K562 (cell line): ENCODE data around the gene CYP24A1. TPM values are rescaled to one million over a fixed set of nuclear protein-coding genes. Genes with fewer than 3 reads are reported as not detected.

ENCODE experiments used
- ATAC-seq: fragments of 200-7000 bp; cut with Tn5 transposase; 3 replicates; pipeline ENCODE4 v1.9.1; 2020; ENCODE audit warnings: moderate library complexity
- BruUV-seq: library from RNA; stranded (reverse); fragments of 400-500 nt; replicated peaks from 2 replicates; lab custom pipeline; 2021; lab: Mats Ljungman, UMichigan
- CTCF ChIA-PET: fragments of 300-600 bp; formaldehyde crosslinking; extraction: SDS; loops from one replicate; lab custom pipeline; 2021; ENCODE audit warnings: low intra/inter-chr PET ratio; lab: Yijun Ruan, JAX
- POLR2A ChIA-PET: fragments of 300-600, 350-650 bp; sonication (Branson Sonifier 250); formaldehyde crosslinking; extraction: SDS; loops from one replicate; lab custom pipeline; 2021; ENCODE audit warnings: antibody characterized with exemption, inconsistent platforms; lab: Yijun Ruan, JAX
- DNase-seq, 4 experiments: peaks; one replicate each; pipeline versions ENCODE4 v3.0.0 to v3.0.0-alpha.2; 2011 to 2018; ENCODE audit warnings: low spot score in 3 of 4, mixed read lengths in 3 of 4; ENCODE audit errors: extremely low read depth in 1 of 4
- FAIRE-seq: peaks from 2 replicates; lab custom pipeline; 2011; peaks lifted over from hg19 to GRCh38; lab: Jason Lieb, UNC
- H2AFZ ChIP-seq: 2 replicates; pipeline ENCODE4 v1.6.0; 2011; ENCODE audit warnings: low read depth, low read length, control low read depth, inconsistent platforms
- H3K27ac ChIP-seq: fragments of 200-600 bp; 3 replicates; pipeline ENCODE4 v1.8.0; 2011; ENCODE audit warnings: low read depth, mild to moderate bottlenecking, control low read depth, inconsistent platforms, low read length, moderate library complexity, mixed read lengths; ENCODE audit errors: extremely low read depth
- H3K27me3 ChIP-seq, 2 experiments: fragments of 300-600 bp in 1 of 2; 2 replicates in 1 of 2; 3 replicates in 1 of 2; pipeline versions ENCODE4 v1.6.0 to v1.8.0; 2011; ENCODE audit warnings: inconsistent platforms in 2 of 2, low read length in 2 of 2, mild to moderate bottlenecking in 1 of 2, mixed read lengths in 1 of 2, moderate library complexity in 1 of 2; ENCODE audit not compliant: control insufficient read depth in 2 of 2, insufficient read depth in 2 of 2
- H3K36me3 ChIP-seq: fragments of 300-600 bp; 3 replicates; pipeline ENCODE4 v1.8.0; 2011; ENCODE audit warnings: mild to moderate bottlenecking, low read length, inconsistent platforms; ENCODE audit not compliant: control insufficient read depth, insufficient read depth
- H3K4me1 ChIP-seq, 2 experiments: fragments of 200-600 bp in 1 of 2; replicated peaks in 1 of 2; 2 replicates in 1 of 2; 3 replicates in 1 of 2; pipeline versions ENCODE4 v1.5.1 to v1.8.0; 2011; ENCODE audit warnings: inconsistent platforms in 2 of 2, low read length in 2 of 2, mild to moderate bottlenecking in 1 of 2, mixed read lengths in 1 of 2, moderate library complexity in 1 of 2; ENCODE audit not compliant: control insufficient read depth in 2 of 2, insufficient read depth in 2 of 2
- H3K4me2 ChIP-seq: 2 replicates; pipeline ENCODE4 v1.6.1; 2011; ENCODE audit warnings: low read length, control low read depth, inconsistent platforms, mixed read lengths; ENCODE audit not compliant: insufficient read depth
- H3K4me3 ChIP-seq: fragments of 200-600 bp; sonication (generic), shearing (Covaris generic); 2 replicates; pipeline ENCODE4 v1.5.1; 2016; ENCODE audit warnings: control low read depth, inconsistent platforms
- H3K79me2 ChIP-seq: fragments of 200-600 bp; 3 replicates; pipeline ENCODE4 v1.8.0; 2011; ENCODE audit warnings: low read length, inconsistent platforms; ENCODE audit not compliant: control insufficient read depth, insufficient read depth
- H3K9ac ChIP-seq, 2 experiments: 2 replicates each; pipeline versions ENCODE4 v1.6.0 to v1.6.1; 2011; ENCODE audit warnings: low read depth in 2 of 2, low read length in 2 of 2, control low read depth in 1 of 2, inconsistent platforms in 1 of 2, mild to moderate bottlenecking in 1 of 2, mixed read lengths in 1 of 2; ENCODE audit not compliant: insufficient read depth in 1 of 2
- H3K9me1 ChIP-seq: one replicate; pipeline ENCODE4 v1.6.0; 2011; ENCODE audit warnings: inconsistent platforms, mild to moderate bottlenecking, low read length, moderate library complexity; ENCODE audit not compliant: control insufficient read depth, insufficient read depth
- H3K9me3 ChIP-seq: replicated peaks from 2 replicates; pipeline ENCODE4 v1.5.1; 2011; ENCODE audit warnings: low read depth, low read length, inconsistent platforms; ENCODE audit not compliant: control insufficient read depth, insufficient read depth
- H4K20me1 ChIP-seq: replicated peaks from 2 replicates; pipeline ENCODE4 v1.6.1; 2011; ENCODE audit warnings: low read length, inconsistent platforms, mixed read lengths; ENCODE audit not compliant: control insufficient read depth, insufficient read depth
- NRF1 ChIP-seq, 2 experiments: fragments of 450-650 bp; IDR thresholded peaks in 1 of 2; conservative IDR thresholded peaks in 1 of 2; 2 replicates each; pipeline ENCODE4 v1.6.1; 2014; ENCODE audit warnings: mild to moderate bottlenecking in 2 of 2
- TAF15 ChIP-seq: fragments of 200-400 bp; formaldehyde crosslinking; IDR thresholded peaks from 2 replicates; pipeline ENCODE4 v1.6.1; 2017; ENCODE audit warnings: mild to moderate bottlenecking, low read depth, low read length, moderate library complexity
- TGIF2 ChIP-seq: sonication (generic); formaldehyde crosslinking; IDR thresholded peaks from 2 replicates; pipeline ENCODE4 v1.8.1; 2022; ENCODE audit warnings: mild to moderate bottlenecking, missing genetic modification reagents, moderate library complexity
- XRCC4 ChIP-seq: IDR thresholded peaks from one replicate; pipeline ENCODE4 v1.6.1; 2011; ENCODE audit not compliant: insufficient read depth, insufficient read length; ENCODE audit errors: extremely low read depth
- ZEB2 ChIP-seq: fragments of 450-650 bp; IDR thresholded peaks from 2 replicates; pipeline ENCODE4 v1.6.1; 2016
- WGBS: fragments of 100-300 bp; shearing (Covaris generic); methylation state at CpG from one replicate; pipeline ENCODE4 v1.1.6; 2016; ENCODE audit warnings: low coverage, mixed read lengths; ENCODE audit not compliant: insufficient coverage; ENCODE audit errors: missing lambda C conversion rate; 5-methylcytosine and 5-hydroxymethylcytosine counted together
- in situ Hi-C: fragments of 300-500 bp; cut with MboI; formaldehyde crosslinking; loops from 4 replicates; pipeline ENCODE4 v1.15.0; 2018; ENCODE audit warnings: inconsistent platforms, mixed read lengths
- intact Hi-C: fragments of 100-400 bp; cut with micrococcal nuclease; formaldehyde crosslinking; loops from 2 replicates; pipeline ENCODE4 v1.14.2; 2022
- polyA plus RNA-seq, 8 experiments: library from polyadenylated mRNA; depleted of rRNA in 4 of 8; stranded (reverse) in 5 of 8; unstranded in 3 of 8; fragments of >200 nt; fragmentation: Nextera tagmentation in 2 of 8; fragmentation: Illumina TruSeq in 1 of 8; extraction: Ambion mirVana in 2 of 8; extraction: Trizol in 1 of 8; gene quantifications; 2 replicates each; pipeline versions ENCODE4 v1.2.1 to v1.2.3, GENCODE V29; 2011 to 2014; ENCODE audit warnings: inconsistent platforms in 1 of 8, missing spikeins in 1 of 8
- total RNA-seq, 7 experiments: library from RNA; depleted of rRNA in 6 of 7; stranded (reverse); fragments of >200 nt in 6 of 7; fragmentation: Illumina TruSeq in 2 of 7; extraction: Trizol in 2 of 7; gene quantifications; 2 replicates each; pipeline versions ENCODE4 v1.2.1 to v1.2.3, GENCODE V29; 2011 to 2021; ENCODE audit warnings: low replicate concordance in 1 of 7
- TF ChIP-seq, protein P1 (sequence below): fragments of 450-650 bp; formaldehyde crosslinking; IDR thresholded peaks from 2 replicates; pipeline ENCODE4 v1.4.0; 2020; ENCODE audit warnings: mild to moderate bottlenecking, moderate library complexity
- TF ChIP-seq, protein P2 (sequence below), 3 experiments: fragments of 200-800 bp in 1 of 3; fragments of 250-450 bp in 1 of 3; fragments of 450-650 bp in 1 of 3; sonication (Bioruptor Pico) in 1 of 3; sonication (Bioruptor generic) in 1 of 3; formaldehyde crosslinking in 1 of 3; IDR thresholded peaks; 2 replicates each; pipeline versions ENCODE4 v1.6.1 to v1.8.0; 2016 to 2022; ENCODE audit warnings: mild to moderate bottlenecking in 2 of 3, missing genetic modification characterization in 2 of 3, missing compliant biosample characterization in 1 of 3, moderate library complexity in 1 of 3

The CYP24A1 gene
- total and polyA plus RNA-seq, 9 of the 15 experiments (the other 6 are each of a cell fraction or from before 2014, with no cell fraction given): 0.04 TPM; not detected in 8

DNA sequence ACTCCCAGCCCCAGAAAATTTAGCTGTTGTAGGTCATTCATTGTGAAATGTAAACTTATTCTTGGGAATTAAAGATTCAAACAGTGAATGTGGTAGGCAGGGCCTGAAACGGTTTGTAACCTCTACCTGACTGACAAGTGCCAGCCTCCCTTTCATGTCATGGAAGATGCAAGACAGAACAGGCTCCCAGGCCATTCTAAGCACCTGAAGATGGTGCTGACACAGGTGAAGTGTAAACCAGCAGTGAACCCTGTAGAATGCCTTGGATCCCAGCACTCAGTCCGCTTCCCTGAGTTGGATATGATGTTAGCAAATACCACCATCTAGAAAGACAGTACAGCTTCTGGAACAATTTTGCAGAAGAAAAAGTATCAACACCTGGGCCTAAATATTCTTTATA is 19.3 kb downstream of the CYP24A1 start:
- in situ Hi-C loops: no loop called here
- 5% methylated on average over 2 of the region's 2 CpGs for WGBS
- TF ChIP-seq NRF1 (conservative IDR thresholded peaks at IDR 0.05 in 1 of 2, IDR thresholded peaks at IDR 0.05 in 1 of 2): no peak
- no peak for TF ChIP-seq TAF15
- TF ChIP-seq ZEB2: no peak
- no peak for TF ChIP-seq TGIF2 (CRISPR knock-in tag)
- no peak for TF ChIP-seq XRCC4
- TF ChIP-seq, protein P1, sequence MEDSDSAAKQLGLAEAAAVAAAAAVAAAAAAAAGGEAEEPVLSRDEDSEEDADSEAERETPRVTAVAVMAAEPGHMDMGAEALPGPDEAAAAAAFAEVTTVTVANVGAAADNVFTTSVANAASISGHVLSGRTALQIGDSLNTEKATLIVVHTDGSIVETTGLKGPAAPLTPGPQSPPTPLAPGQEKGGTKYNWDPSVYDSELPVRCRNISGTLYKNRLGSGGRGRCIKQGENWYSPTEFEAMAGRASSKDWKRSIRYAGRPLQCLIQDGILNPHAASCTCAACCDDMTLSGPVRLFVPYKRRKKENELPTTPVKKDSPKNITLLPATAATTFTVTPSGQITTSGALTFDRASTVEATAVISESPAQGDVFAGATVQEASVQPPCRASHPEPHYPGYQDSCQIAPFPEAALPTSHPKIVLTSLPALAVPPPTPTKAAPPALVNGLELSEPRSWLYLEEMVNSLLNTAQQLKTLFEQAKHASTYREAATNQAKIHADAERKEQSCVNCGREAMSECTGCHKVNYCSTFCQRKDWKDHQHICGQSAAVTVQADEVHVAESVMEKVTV (CRISPR knock-in tag): no peak
- TF ChIP-seq, protein P2, sequence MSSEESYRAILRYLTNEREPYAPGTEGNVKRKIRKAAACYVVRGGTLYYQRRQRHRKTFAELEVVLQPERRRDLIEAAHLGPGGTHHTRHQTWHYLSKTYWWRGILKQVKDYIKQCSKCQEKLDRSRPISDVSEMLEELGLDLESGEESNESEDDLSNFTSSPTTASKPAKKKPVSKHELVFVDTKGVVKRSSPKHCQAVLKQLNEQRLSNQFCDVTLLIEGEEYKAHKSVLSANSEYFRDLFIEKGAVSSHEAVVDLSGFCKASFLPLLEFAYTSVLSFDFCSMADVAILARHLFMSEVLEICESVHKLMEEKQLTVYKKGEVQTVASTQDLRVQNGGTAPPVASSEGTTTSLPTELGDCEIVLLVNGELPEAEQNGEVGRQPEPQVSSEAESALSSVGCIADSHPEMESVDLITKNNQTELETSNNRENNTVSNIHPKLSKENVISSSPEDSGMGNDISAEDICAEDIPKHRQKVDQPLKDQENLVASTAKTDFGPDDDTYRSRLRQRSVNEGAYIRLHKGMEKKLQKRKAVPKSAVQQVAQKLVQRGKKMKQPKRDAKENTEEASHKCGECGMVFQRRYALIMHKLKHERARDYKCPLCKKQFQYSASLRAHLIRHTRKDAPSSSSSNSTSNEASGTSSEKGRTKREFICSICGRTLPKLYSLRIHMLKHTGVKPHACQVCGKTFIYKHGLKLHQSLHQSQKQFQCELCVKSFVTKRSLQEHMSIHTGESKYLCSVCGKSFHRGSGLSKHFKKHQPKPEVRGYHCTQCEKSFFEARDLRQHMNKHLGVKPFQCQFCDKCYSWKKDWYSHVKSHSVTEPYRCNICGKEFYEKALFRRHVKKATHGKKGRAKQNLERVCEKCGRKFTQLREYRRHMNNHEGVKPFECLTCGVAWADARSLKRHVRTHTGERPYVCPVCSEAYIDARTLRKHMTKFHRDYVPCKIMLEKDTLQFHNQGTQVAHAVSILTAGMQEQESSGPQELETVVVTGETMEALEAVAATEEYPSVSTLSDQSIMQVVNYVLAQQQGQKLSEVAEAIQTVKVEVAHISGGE (CRISPR knock-in tag; IDR thresholded peaks at IDR 0.05): peak in 1 of 3 experiments; percentile 91; a peak in 1 of 6 replicates
- TF ChIP-seq, all 486 proteins: peak for 1
- H3K9me3 ChIP-seq: no peaks in the 10 kb centered on the region
- H3K9ac ChIP-seq: no peak overlapping the region
- H2AFZ ChIP-seq: no peak overlapping the region
- no peaks in the 10 kb centered on the region for H3K36me3 ChIP-seq
- peaks cover 29 to 32% of the 10 kb centered on the region in 2 experiments for H3K27me3 ChIP-seq
- H3K4me3 ChIP-seq: no peak overlapping the region
- no peaks in the 10 kb centered on the region for H4K20me1 ChIP-seq
- no peak overlapping the region for H3K27ac ChIP-seq
- no peak for ATAC-seq
- intact Hi-C loops: no loop called here
- ChIA-PET POLR2A (no interaction called here), CTCF (no interaction called here)
- H3K9me1 ChIP-seq: no peaks in the 10 kb centered on the region
- no TSS peak for BruUV-seq
- no peak for DNase-seq
- no peak overlapping the region for H3K4me2 ChIP-seq
- no peaks in the 10 kb centered on the region for H3K4me1 ChIP-seq
- no peak for FAIRE-seq
- no peaks in the 10 kb centered on the region for H3K79me2 ChIP-seq
